RCC 7860 (cell line): ENCODE results near the gene NXPH4.

Experiments used
- DNase-seq: peaks from one replicate; pipeline ENCODE4 v3.0.0-alpha.2; 2015; ENCODE audit warnings: low spot score
- FAIRE-seq: peaks from 2 replicates; lab custom pipeline; 2012; peaks lifted over from hg19 to GRCh38; lab: Jason Lieb, UNC

Gene NXPH4

GRCh38 chr12:57182918-57183575 is 33.5 kb upstream of the NXPH4 start:
- FAIRE-seq (no peak), DNase-seq (peak; percentile 46)

GRCh38 chr12:57183939-57184725 is 32.5 kb upstream of the NXPH4 start:
- no peak for DNase-seq
- no peak for FAIRE-seq

DNA sequence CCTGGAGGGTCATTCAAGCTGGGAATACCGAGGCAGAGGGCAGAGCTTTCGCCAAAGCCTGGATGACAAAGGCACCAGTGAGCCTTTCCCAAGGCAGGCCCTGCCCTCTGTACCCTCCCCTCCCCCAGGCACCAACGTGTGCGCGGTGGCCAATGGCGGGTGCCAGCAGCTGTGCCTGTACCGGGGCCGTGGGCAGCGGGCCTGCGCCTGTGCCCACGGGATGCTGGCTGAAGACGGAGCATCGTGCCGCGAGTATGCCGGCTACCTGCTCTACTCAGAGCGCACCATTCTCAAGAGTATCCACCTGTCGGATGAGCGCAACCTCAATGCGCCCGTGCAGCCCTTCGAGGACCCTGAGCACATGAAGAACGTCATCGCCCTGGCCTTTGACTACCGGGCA is 31.2 kb upstream of the NXPH4 start:
- FAIRE-seq (no peak), DNase-seq (no peak)

DNA sequence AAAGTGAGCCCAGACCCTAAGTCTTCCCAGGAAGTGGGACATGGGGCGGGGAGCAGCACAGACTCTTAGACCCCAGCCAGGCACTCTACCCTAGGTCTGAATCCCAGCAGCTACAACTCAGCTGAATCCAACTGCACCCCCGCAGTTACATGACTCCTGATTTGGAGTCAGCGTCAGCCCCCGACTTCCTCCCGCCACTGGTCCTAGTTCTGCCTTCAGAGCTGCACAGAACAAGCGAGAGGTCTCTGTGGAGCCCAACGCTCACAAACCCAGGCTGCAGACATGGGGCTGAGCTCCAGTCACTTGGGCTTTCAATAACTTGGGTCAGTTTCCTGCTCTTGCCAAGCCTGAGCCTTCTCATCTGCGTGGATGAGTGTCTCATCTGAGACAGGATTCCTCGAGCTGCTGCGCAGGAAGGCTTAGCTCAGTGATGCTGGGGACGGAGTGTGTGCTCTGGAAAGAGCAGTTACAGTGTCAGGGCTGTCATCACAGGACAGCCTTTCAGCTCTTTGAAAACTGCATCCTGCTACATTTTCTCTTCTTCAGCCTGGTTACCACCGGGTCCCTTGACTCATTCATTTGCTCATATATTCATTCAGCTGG is 30.6 kb upstream of the NXPH4 start:
- FAIRE-seq (no peak), DNase-seq (no peak)

DNA sequence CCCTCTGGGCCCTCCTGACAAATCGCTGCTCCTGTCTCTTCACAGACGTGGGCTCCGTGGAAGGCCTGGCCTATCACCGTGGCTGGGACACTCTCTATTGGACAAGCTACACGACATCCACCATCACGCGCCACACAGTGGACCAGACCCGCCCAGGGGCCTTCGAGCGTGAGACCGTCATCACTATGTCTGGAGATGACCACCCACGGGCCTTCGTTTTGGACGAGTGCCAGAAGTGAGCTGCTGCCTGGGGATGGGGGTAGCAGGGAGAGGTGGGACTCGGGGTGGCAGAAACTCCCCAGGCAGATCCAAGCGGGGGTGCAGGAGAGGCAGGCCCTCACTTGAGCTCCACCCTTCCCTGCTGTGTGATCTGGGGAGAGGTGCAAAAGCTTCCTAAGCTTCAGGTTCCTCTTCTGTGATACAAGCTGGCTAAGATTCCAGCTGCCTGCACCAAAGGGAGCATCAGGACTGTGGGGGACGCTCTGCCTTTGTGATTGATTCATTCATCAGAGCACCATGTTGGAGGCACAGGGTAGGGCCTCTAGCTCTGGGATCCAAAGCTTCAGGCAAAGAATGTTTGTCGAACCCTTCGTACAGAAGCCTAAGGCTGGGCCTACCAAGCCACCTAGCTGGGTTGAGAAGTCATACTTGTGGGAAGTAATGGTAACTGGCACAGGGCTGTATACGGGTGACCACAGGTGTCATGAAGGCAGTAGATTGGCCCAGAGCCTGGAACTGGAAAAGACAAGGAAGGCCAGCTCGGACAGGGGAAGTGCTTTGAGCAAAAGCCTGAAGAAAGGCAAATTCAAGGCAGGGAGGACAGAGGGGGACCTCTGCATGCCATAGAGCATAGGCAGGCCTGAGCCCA is 29.1 kb upstream of the NXPH4 start:
- DNase-seq: no peak
- FAIRE-seq: no peak

GRCh38 chr12:57188090-57188425 is 28.5 kb upstream of the NXPH4 start:
- DNase-seq: no peak
- FAIRE-seq: no peak

- DNase-seq (no peak), FAIRE-seq (no peak)
These were observed 26.6 kb upstream of the NXPH4 start for GRCh38 chr12:57190037-57190436.

DNA sequence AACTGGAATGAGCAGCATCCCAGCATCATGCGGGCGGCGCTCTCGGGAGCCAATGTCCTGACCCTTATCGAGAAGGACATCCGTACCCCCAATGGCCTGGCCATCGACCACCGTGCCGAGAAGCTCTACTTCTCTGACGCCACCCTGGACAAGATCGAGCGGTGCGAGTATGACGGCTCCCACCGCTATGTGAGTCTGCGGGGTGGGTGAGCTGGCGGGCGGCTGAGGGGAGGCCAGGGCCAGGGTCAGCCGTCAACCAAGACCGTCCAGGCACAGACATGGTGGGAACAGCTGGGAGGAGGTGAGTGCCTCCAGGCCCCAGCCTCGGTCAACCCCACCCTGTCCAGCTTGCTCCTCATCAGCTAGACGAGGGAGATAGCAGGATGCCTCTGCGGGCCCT is 25.8 kb upstream of the NXPH4 start:
- FAIRE-seq (no peak), DNase-seq (no peak)

- no peak for FAIRE-seq
- no peak for DNase-seq
These were observed 25.2 kb upstream of the NXPH4 start for GRCh38 chr12:57191410-57191809.

GRCh38 chr12:57192920-57193319 is 23.7 kb upstream of the NXPH4 start:
- FAIRE-seq (no peak), DNase-seq (no peak)

- DNase-seq (no peak), FAIRE-seq (no peak)
These were observed 22.8 kb upstream of the NXPH4 start for GRCh38 chr12:57193706-57194245.

GRCh38 chr12:57194253-57194652 is 22.3 kb upstream of the NXPH4 start:
- FAIRE-seq: no peak
- no peak for DNase-seq

GRCh38 chr12:57195186-57195585 is 21.4 kb upstream of the NXPH4 start:
- no peak for FAIRE-seq
- DNase-seq: no peak

GRCh38 chr12:57195611-57196371 is 20.8 kb upstream of the NXPH4 start:
- FAIRE-seq (no peak), DNase-seq (no peak)

DNA sequence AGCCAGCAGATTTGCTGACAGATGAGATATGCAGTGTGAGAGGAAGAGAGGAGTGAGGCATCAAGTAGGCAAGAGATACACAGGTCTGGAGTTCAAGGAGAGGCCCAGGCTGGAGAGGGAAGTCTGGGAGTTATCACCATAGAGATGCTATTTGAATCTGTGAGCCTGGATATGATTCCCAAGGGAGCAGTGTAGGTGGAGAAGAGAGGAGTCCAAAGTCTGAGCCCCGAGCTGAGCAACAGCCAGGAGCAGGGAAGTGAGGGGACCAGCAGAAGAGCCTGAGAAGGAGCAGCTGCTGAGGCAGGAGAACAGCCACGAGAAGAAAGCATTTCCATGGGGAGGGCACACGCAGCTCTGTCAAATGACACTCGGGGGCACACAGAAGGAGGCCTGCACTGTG is 20.2 kb upstream of the NXPH4 start:
- DNase-seq (no peak), FAIRE-seq (no peak)

GRCh38 chr12:57196956-57197355 is 19.6 kb upstream of the NXPH4 start:
- no peak for FAIRE-seq
- no peak for DNase-seq

DNA sequence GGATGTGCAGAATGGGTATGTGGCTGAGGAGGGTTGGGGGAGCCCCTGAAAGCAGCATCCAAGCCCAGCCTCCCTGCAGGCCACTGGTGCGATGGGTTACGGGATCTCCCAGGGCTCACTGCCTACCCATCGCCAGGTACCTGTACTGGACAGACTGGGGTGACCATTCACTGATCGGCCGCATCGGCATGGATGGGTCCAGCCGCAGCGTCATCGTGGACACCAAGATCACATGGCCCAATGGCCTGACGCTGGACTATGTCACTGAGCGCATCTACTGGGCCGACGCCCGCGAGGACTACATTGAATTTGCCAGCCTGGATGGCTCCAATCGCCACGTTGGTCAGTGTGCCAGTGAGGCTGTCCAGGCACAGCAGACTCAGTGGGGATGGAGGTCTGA is 18.3 kb upstream of the NXPH4 start:
- no peak for FAIRE-seq
- DNase-seq: no peak

DNA sequence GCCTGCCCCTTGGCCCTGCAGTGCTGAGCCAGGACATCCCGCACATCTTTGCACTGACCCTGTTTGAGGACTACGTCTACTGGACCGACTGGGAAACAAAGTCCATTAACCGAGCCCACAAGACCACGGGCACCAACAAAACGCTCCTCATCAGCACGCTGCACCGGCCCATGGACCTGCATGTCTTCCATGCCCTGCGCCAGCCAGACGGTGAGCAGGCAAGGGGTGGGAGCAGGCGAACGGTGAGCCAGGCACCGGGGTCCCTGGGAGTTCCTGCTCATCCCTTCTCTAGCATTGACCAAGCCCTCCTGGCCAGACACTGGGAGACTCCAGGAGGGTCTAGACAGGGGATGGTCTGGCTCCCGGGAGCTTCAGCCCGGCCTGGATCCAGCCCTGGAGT is 17.4 kb upstream of the NXPH4 start:
- FAIRE-seq (no peak), DNase-seq (no peak)

GRCh38 chr12:57200497-57200896 is 16.1 kb upstream of the NXPH4 start:
- no peak for DNase-seq
- no peak for FAIRE-seq

- FAIRE-seq: no peak
- no peak for DNase-seq
These were observed 15.4 kb upstream of the NXPH4 start for GRCh38 chr12:57201219-57201618.
